ENCODE results near the gene MSX2. TPM values are rescaled to one million over a fixed set of nuclear protein-coding genes. Genes with fewer than 3 reads are reported as not detected.
A peak's percentile ranks its signal among the peaks of the same experiment; 100 is the strongest.
"Not testable (repeated sequence)": the region's sequence is repeated elsewhere in the genome, so short reads cannot be mapped to it uniquely, and the experiment has no call there.

MSX2 gene
- total RNA-seq, 1 experiment from 2014 or later: not detected

GRCh38 chr5:174759091-174759490 is 34.7 kb downstream of the MSX2 start:
- Histone ChIP-seq H3K9me3 (ENCODE audit: insufficient read depth, low read depth) (no peaks in the 10 kb centered on the region), H3K4me3 (no peak overlapping the region), H3K79me2 (ENCODE audit: low read depth) (no peaks in the 10 kb centered on the region), H3K9me2 (ENCODE audit: insufficient read depth) (no peaks in the 10 kb centered on the region), H3K4me2 (no peak overlapping the region), H3K27me3 (ENCODE audit: insufficient read depth, low read depth) (peaks cover 44% of the 10 kb centered on the region; the same call in 1 of the 2 replicates), H3F3A (ENCODE audit: insufficient read depth, low read depth) (no peaks in the 10 kb centered on the region), H4K20me1 (ENCODE audit: insufficient read depth) (no peaks in the 10 kb centered on the region), H3K4me1 (replicated peaks; ENCODE audit: insufficient read depth) (no peaks in the 10 kb centered on the region), H3K27ac (no peak overlapping the region), H3K36me3 (ENCODE audit: low read depth) (no peaks in the 10 kb centered on the region), H2AFZ (no peak overlapping the region)
- no peak for DNase-seq
- no TSS peak for BruUV-seq (replicated peaks)
- CTCF ChIA-PET: no interaction called here
- no peak for TF ChIP-seq EZH2 (IDR thresholded peaks at IDR 0.05; ENCODE audit: low read depth)
- no peak for TF ChIP-seq CTCF (conservative IDR thresholded peaks at IDR 0.05)
- POLR2A ChIA-PET (ENCODE audit: unreplicated experiment): no interaction called here
- intact Hi-C loops (cut with micrococcal nuclease; ENCODE audit: unreplicated experiment): no loop called here

DNA sequence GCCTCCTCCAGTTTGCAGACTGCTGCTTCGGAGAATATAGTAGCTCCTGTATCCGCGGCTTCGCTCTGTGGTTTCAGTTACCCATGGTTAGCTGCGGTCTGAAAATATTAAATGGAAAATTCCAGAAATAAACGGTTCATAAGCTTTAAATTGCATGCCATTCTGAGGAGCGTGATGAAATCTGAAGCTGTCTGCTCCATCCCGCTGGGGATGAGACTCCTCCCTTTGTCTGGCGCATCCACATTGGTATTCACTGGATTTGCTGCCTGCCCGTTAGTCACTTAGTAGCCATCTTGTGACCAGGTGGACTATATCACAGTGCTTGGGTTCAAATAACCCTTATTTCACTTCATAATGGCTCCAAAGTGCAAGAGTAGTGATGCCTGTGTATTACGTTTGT is 36.3 kb downstream of the MSX2 start:
- Histone ChIP-seq H2AFZ (0 out of 2 replicates have a peak overlapping the region, but pooled peaks have one; percentile 43), H4K20me1 (ENCODE audit: insufficient read depth) (no peaks in the 10 kb centered on the region), H3K27ac (no peak overlapping the region), H3K9me3 (ENCODE audit: insufficient read depth, low read depth) (no peaks in the 10 kb centered on the region), H3K27me3 (ENCODE audit: insufficient read depth, low read depth) (peaks cover 30% of the 10 kb centered on the region; the same call in 1 of the 2 replicates), H3K79me2 (ENCODE audit: low read depth) (no peaks in the 10 kb centered on the region), H3K36me3 (ENCODE audit: low read depth) (no peaks in the 10 kb centered on the region), H3K9me2 (ENCODE audit: insufficient read depth) (no peaks in the 10 kb centered on the region), H3K4me1 (replicated peaks; ENCODE audit: insufficient read depth) (no peaks in the 10 kb centered on the region), H3K4me3 (no peak overlapping the region), H3K4me2 (no peak overlapping the region), H3F3A (ENCODE audit: insufficient read depth, low read depth) (no peaks in the 10 kb centered on the region)
- ChIA-PET POLR2A (ENCODE audit: unreplicated experiment) (no interaction called here), CTCF (no interaction called here)
- intact Hi-C loops (cut with micrococcal nuclease; ENCODE audit: unreplicated experiment): no loop called here
- DNase-seq: no peak
- BruUV-seq (replicated peaks): no TSS peak
- TF ChIP-seq EZH2 (IDR thresholded peaks at IDR 0.05; ENCODE audit: low read depth) (no peak), CTCF (conservative IDR thresholded peaks at IDR 0.05) (no peak)

DNA sequence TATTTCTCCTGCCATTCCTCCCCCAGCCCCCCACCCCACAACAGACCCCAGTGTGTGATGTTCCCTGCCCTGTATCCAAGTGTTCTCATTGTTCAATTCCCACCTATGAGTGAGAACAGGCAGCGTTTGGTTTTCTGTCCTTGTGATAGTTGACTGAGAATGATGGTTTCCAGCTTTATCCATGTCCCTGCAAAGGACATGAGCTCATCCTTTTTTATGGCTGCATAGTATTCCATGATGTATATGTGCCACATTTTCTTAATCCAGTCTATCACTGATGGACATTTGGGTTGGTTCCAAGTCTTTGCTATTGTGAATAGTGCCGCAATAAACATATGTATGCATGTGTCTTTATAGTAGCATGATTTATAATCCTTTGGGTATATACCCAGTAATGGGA is 37.0 kb downstream of the MSX2 start:
- H3K4me1 ChIP-seq (replicated peaks; ENCODE audit: insufficient read depth); H2AFZ ChIP-seq; H3K9me2 ChIP-seq (ENCODE audit: insufficient read depth); H3F3A ChIP-seq (ENCODE audit: insufficient read depth, low read depth); BruUV-seq (replicated peaks); H3K27ac ChIP-seq; H3K4me3 ChIP-seq; POLR2A ChIA-PET (ENCODE audit: unreplicated experiment); CTCF ChIA-PET; H4K20me1 ChIP-seq (ENCODE audit: insufficient read depth); intact Hi-C loops (cut with micrococcal nuclease; ENCODE audit: unreplicated experiment); DNase-seq; H3K9me3 ChIP-seq (ENCODE audit: insufficient read depth, low read depth); H3K4me2 ChIP-seq; H3K79me2 ChIP-seq (ENCODE audit: low read depth); H3K36me3 ChIP-seq (ENCODE audit: low read depth): not testable (repeated sequence)
- H3K27me3 ChIP-seq (ENCODE audit: insufficient read depth, low read depth): peaks cover 30% of the 10 kb centered on the region; the same call in 1 of the 2 replicates

DNA sequence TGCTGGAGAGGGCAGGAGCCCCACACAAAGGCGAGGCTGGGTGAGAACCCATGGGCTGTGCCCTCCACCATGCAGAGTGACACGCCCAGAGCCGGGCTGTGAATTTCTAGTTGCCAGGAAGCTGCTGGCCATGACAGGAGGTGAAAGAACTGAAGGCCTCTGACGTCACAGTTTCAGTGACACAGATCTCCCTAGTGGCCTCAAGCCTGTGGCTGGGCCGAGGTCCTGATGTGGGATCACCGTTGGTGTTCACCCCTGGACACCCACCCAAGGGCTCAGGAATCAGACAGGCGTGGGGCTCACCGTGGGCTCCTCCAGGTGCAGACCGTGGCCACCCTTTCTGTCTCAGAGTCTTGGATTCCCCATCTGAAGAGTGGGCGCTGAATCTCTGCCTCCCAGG is 39.9 kb downstream of the MSX2 start:
- intact Hi-C loops (cut with micrococcal nuclease; ENCODE audit: unreplicated experiment): no loop called here

More for the DNA sequence above, 39.9 kb downstream of the MSX2 start:
- Histone ChIP-seq H4K20me1 (ENCODE audit: insufficient read depth) (no peaks in the 10 kb centered on the region), H3K4me2 (no peak overlapping the region), H3K9me3 (ENCODE audit: insufficient read depth, low read depth) (no peaks in the 10 kb centered on the region), H2AFZ (no peak overlapping the region), H3K79me2 (ENCODE audit: low read depth) (no peaks in the 10 kb centered on the region), H3K27me3 (ENCODE audit: insufficient read depth, low read depth) (peaks cover 40% of the 10 kb centered on the region; the same call in 1 of the 2 replicates), H3K4me3 (no peak overlapping the region), H3K9me2 (ENCODE audit: insufficient read depth) (no peaks in the 10 kb centered on the region), H3K27ac (no peak overlapping the region), H3F3A (ENCODE audit: insufficient read depth, low read depth) (no peaks in the 10 kb centered on the region), H3K4me1 (replicated peaks; ENCODE audit: insufficient read depth) (no peaks in the 10 kb centered on the region), H3K36me3 (ENCODE audit: low read depth) (no peaks in the 10 kb centered on the region)
- no TSS peak for BruUV-seq (replicated peaks)
- no peak for TF ChIP-seq EZH2 (IDR thresholded peaks at IDR 0.05; ENCODE audit: low read depth)
- TF ChIP-seq CTCF (conservative IDR thresholded peaks at IDR 0.05): no peak
- no peak for DNase-seq
- CTCF ChIA-PET: no interaction called here
- POLR2A ChIA-PET (ENCODE audit: unreplicated experiment): no interaction called here

All from PC-9 (cell line).